Stimulated activated CD8-positive, alpha-beta memory T cell treated with anti-CD3 and anti-CD28 coated beads, Interleukin-2, amount 100 ng/mL, for 48 hours (primary cell): Measurements from ENCODE around the gene UBE2Z.
A peak's percentile ranks its signal among the peaks of the same experiment; 100 is the strongest.
"Not testable (repeated sequence)": the region's sequence is repeated elsewhere in the genome, so short reads cannot be mapped to it uniquely, and the experiment has no call there.

ENCODE experiments used
- DNase-seq, 2 donors: peaks; one replicate each; pipeline ENCODE4 v3.0.0-alpha.2; 2020; ENCODE audit warnings: low read depth in 2 of 2

UBE2Z gene

GRCh38 chr17:48904428-48904827 lies 3.8 kb upstream of the UBE2Z start:
- no peak for DNase-seq

GRCh38 chr17:48905987-48906515 lies 2.2 kb upstream of the UBE2Z start:
- DNase-seq = no peak

- DNase-seq = no peak
Observed at GRCh38 chr17:48907713-48908046, 527 bp upstream of the UBE2Z start.

GRCh38 chr17:48908853-48909394 lies 717 bp downstream of the UBE2Z start:
- peak; percentile 92 to 94 for DNase-seq

- no peak for DNase-seq
Observed at GRCh38 chr17:48909783-48910182, 1.6 kb downstream of the UBE2Z start.

GRCh38 chr17:48910370-48910769 lies 2.2 kb downstream of the UBE2Z start:
- no peak for DNase-seq

GRCh38 chr17:48912476-48912875 lies 4.3 kb downstream of the UBE2Z start:
- no peak for DNase-seq

GRCh38 chr17:48915459-48916282 lies 7.5 kb downstream of the UBE2Z start:
- peak; percentile 9 to 28 for DNase-seq

- DNase-seq = no peak
Observed at GRCh38 chr17:48925251-48925990, 17.2 kb downstream of the UBE2Z start.

- no peak for DNase-seq
Observed at GRCh38 chr17:48925991-48926342, 17.8 kb downstream of the UBE2Z start.

- no peak for DNase-seq
Observed at GRCh38 chr17:48927978-48928745, 20.0 kb downstream of the UBE2Z start.

GRCh38 chr17:48928876-48929811 lies 20.9 kb downstream of the UBE2Z start:
- no peak for DNase-seq

- no peak for DNase-seq
Observed at GRCh38 chr17:48929812-48930165, 21.6 kb downstream of the UBE2Z start.

GRCh38 chr17:48930435-48930873 lies 22.2 kb downstream of the UBE2Z start:
- DNase-seq = no peak

GRCh38 chr17:48933035-48933434 lies 24.8 kb downstream of the UBE2Z start:
- no peak for DNase-seq

GRCh38 chr17:48944515-48945260 lies 36.5 kb downstream of the UBE2Z start, which contains the start of gene SNF8:
SNF8 (minus strand) TSS chr17:48944842; CDS start chr17:48944734, 108 bp downstream.
- peak; percentile 90 to 93 for DNase-seq

- not testable (repeated sequence) for DNase-seq
Observed at GRCh38 chr17:48945261-48945651, 37.0 kb downstream of the UBE2Z start.

GRCh38 chr17:48951572-48951971 lies 43.4 kb downstream of the UBE2Z start:
- DNase-seq = no peak

- no peak for DNase-seq
Observed at GRCh38 chr17:48952904-48953303, 44.7 kb downstream of the UBE2Z start.

GRCh38 chr17:48954300-48954755 lies 46.1 kb downstream of the UBE2Z start:
- no peak for DNase-seq
